Measurements from ENCODE around the gene FOSL2.
A peak's percentile ranks its signal among the peaks of the same experiment; 100 is the strongest.
"Not testable (repeated sequence)": the region's sequence is repeated elsewhere in the genome, so short reads cannot be mapped to it uniquely, and the experiment has no call there.

Gene FOSL2

GRCh38 chr2:28367667-28368356, 24.8 kb upstream of the FOSL2 start:
- Mint-ChIP-seq H3K4me1 (peaks cover 49% of the 10 kb centered on the region), H3K27ac (no peak overlapping the region), H3K9me3 (peaks cover 3% of the 10 kb centered on the region), H3K27me3 (ENCODE audit: low read depth, poor library complexity) (peaks cover 27% of the 10 kb centered on the region), H3K36me3 (ENCODE audit: low read depth) (no peaks in the 10 kb centered on the region), H3K4me3 (no peak overlapping the region)
- no peak for TF ChIP-seq CTCF (IDR thresholded peaks at IDR 0.05)
- no peak for DNase-seq

GRCh38 chr2:28368357-28368798, 24.3 kb upstream of the FOSL2 start:
- no peak for TF ChIP-seq CTCF (IDR thresholded peaks at IDR 0.05)
- H3K4me1 Mint-ChIP-seq = peaks cover 43% of the 10 kb centered on the region
- DNase-seq = no peak

GRCh38 chr2:28369358-28369757, 23.3 kb upstream of the FOSL2 start:
- Mint-ChIP-seq H3K4me3 (no peak overlapping the region), H3K27ac (peak overlapping the region; percentile 34), H3K36me3 (ENCODE audit: low read depth) (no peaks in the 10 kb centered on the region), H3K9me3 (peaks cover 3% of the 10 kb centered on the region), H3K4me1 (peaks cover 33% of the 10 kb centered on the region), H3K27me3 (ENCODE audit: low read depth, poor library complexity) (peaks cover 28% of the 10 kb centered on the region)
- no peak for DNase-seq
- no peak for TF ChIP-seq CTCF (IDR thresholded peaks at IDR 0.05)

More at GRCh38 chr2:28368357-28368798, 24.3 kb upstream of the FOSL2 start:
- H3K36me3 Mint-ChIP-seq (ENCODE audit: low read depth) = no peaks in the 10 kb centered on the region
- H3K27me3 Mint-ChIP-seq (ENCODE audit: low read depth, poor library complexity) = peaks cover 27% of the 10 kb centered on the region
- H3K4me3 Mint-ChIP-seq = no peak overlapping the region
- H3K27ac Mint-ChIP-seq = no peak overlapping the region
- peaks cover 3% of the 10 kb centered on the region for H3K9me3 Mint-ChIP-seq

GRCh38 chr2:28370354-28370753, 22.3 kb upstream of the FOSL2 start:
- Mint-ChIP-seq H3K27ac (no peak overlapping the region), H3K4me3 (no peak overlapping the region), H3K4me1 (peaks cover 23% of the 10 kb centered on the region), H3K27me3 (ENCODE audit: low read depth, poor library complexity) (peaks cover 25% of the 10 kb centered on the region), H3K36me3 (ENCODE audit: low read depth) (no peaks in the 10 kb centered on the region), H3K9me3 (peaks cover 3% of the 10 kb centered on the region)
- no peak for DNase-seq
- TF ChIP-seq CTCF (IDR thresholded peaks at IDR 0.05) = no peak

- H3K27ac Mint-ChIP-seq; H3K4me3 Mint-ChIP-seq; H3K36me3 Mint-ChIP-seq (ENCODE audit: low read depth); DNase-seq; H3K9me3 Mint-ChIP-seq: not testable (repeated sequence)
- peaks cover 13% of the 10 kb centered on the region for H3K4me1 Mint-ChIP-seq
- peaks cover 25% of the 10 kb centered on the region for H3K27me3 Mint-ChIP-seq (ENCODE audit: low read depth, poor library complexity)
These were observed 20.9 kb upstream of the FOSL2 start for GRCh38 chr2:28371728-28372127.

GRCh38 chr2:28373854-28374253, 18.8 kb upstream of the FOSL2 start:
- DNase-seq = no peak
- H3K27ac Mint-ChIP-seq = no peak overlapping the region
- peaks cover 29% of the 10 kb centered on the region for H3K27me3 Mint-ChIP-seq (ENCODE audit: low read depth, poor library complexity)
- no peaks in the 10 kb centered on the region for H3K36me3 Mint-ChIP-seq (ENCODE audit: low read depth)
- TF ChIP-seq CTCF (IDR thresholded peaks at IDR 0.05) = no peak
- peaks cover 4% of the 10 kb centered on the region for H3K4me1 Mint-ChIP-seq
- no peak overlapping the region for H3K4me3 Mint-ChIP-seq
- H3K9me3 Mint-ChIP-seq = peaks cover 3% of the 10 kb centered on the region
